HG03565 (cell line): Measurements from ENCODE around the gene AKAP13.
"Not testable (repeated sequence)": the region's sequence is repeated elsewhere in the genome, so short reads cannot be mapped to it uniquely, and the experiment has no call there.

ENCODE experiments used
- ATAC-seq: cut with Tn5 transposase; IDR thresholded peaks from one replicate; pipeline ENCODE4 v1.9.1; 2021; ENCODE audit warnings: mild to moderate bottlenecking, moderate library complexity; ENCODE audit not compliant: unreplicated experiment

The AKAP13 gene

DNA sequence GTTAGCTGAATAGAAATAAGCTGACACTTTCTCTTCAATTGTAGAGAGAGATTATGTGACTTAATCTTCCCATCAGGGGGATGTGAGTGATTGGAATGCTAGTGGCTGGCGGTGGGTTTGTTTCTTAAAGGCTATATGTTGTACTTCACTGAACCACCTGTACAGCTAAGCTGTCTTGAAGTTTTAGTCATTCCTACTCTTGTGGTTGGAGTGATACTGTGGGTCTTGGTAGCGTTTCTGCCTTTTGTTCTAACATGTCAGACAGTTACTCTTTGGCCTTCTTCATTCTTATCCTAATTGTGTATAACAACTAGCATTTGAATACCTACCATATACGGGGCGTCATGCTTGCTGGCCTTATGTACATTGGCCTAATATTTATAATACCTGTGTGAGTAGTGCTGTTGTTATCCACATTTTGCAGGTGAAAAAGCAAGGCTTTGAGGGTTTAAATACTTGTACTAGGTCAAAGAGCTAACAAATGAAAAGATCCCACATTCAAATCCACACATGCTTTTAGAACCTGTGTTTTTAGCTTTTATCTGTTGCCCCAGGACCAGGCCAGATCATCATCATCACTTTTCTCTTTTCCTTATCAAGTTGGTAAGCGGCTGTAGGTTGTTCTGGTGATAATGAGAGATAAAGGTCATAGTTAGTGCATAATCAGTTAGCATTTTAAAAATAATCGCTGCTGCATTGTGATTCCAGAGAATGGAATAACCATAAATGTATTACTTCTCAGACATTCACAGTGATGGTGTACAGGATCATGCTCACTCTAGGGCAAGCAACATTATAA lies 50.2 kb downstream of the AKAP13 start:
- peak; percentile 99 for ATAC-seq

DNA sequence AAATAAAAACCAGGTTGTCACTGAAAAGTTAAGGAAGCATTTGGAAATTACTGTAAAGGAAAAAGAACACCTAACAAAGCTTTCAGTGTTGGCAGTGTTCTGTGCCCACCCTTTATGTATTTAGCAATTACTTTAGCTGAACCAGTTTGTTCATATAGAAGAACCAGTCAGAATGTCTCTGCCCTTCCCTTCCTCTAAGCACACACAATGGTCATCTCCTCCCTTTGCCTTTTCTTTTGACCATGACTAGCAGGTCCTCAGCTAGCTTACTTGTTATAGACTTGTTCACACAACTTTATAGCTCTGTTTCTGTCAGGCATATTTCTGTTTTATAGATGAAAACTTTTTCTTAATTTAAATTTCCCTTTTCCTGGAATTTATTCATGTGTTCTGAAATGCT lies 59.6 kb downstream of the AKAP13 start:
- ATAC-seq = no peak

DNA sequence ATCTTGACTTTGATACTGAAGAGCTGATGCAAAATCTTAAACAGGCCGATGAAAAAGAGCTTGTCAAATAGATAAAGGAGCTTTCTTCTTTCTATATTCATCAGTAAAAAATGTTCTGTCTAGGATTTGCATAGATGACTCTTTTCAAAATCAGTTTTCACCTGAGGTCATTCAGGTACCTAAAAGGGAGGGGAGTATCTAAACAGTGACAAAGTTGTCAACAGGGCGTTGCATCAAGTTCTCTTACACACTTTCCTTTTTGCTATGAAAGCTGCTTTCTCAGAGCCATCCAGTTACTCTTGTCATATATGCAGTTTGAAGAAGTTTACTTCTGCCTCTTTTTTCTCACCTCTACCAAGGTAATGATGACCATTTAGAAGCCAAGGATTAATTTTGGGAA lies 60.0 kb downstream of the AKAP13 start:
- no peak for ATAC-seq

GRCh38 chr15:85441854-85442253 lies 61.5 kb downstream of the AKAP13 start:
- not testable (repeated sequence) for ATAC-seq

DNA sequence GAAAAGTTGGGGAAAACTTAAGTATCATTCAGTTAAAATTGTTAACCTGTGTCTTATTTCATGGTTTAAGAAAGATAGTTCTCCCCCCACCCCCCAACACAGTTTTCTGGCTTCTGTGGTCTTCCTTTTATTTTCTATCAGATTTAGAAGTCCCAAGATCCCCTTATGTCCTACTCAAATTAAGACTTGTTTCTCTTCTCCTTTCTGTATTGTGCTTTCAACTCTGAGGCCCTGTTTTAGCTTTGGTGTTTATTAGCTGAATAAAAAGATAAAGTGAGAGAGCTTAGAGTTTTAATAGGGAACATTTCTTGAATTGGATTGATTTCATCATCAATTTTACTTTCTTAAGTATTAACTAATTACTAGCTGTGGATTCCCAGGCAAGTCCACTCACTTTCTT lies 62.6 kb downstream of the AKAP13 start:
- ATAC-seq = peak; percentile 35

DNA sequence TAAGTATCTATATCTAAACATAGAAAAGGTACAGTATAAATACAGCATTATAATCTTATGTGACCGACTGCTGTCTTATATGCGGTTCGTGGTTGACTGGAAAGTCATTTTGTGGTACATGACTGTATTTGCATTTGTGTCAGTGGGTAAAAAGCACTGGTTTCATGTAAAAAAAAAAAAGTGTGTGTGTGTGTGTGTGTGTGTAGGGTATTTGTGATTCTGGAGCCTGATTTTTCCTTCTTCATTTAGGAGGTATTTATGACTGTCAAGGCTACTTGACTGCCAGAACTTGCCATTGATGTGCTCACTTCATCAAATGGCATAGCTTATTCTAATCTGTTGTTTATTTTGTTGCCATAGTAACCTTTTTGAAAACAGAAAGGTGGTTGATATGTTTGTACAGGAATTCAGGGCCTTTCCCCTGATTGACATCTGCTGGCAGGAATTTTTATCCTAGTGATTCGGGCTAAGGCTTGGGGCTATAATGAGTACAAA lies 63.2 kb downstream of the AKAP13 start:
- peak; percentile 68 for ATAC-seq

DNA sequence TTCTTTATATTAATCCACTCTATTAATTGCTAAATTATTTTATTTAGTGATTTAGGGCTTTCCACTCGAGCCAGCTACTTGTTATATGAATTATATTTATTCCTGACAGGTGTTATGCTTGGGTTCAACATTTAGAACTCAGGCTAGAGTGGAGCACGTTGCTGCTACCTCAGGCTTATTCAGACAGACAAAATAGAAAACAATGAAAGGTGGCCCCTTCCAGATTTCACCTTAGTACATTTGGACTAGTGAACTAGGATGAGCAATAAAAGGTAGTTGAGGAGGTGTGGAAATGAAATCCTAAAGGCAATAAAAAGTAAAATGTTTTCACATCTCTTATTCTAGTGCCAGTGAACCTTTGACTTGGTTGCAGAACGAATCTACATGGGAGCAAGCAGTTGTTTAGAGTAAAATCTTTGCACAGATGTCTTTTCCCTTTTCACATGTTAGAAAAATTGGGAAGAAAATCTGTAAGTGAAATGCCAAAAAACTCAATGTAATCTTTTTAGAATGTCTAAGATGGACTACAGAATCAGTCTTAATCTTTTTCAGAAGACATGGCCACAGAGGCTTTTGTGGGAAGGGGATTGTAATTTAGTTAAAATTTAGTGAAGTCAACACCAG lies 63.8 kb downstream of the AKAP13 start:
- ATAC-seq = no peak

DNA sequence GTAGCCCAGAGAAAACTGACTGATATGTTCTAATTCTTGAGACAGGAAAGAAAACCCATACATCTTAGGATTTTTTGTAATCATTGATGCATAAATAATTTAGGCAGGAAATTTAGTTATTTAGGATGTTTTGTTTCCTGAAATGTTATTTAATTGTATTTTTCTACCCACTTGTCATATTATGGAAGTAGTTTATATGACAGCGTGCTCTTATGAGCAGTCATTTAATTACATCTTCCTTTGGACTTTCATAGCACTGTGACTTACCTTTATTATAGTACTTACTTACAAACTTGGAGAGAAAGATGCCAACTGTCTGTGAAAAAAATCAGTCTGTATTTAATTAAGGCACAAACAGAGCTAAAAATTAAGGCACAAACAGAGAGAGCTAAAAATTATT lies 65.0 kb downstream of the AKAP13 start:
- no peak for ATAC-seq

DNA sequence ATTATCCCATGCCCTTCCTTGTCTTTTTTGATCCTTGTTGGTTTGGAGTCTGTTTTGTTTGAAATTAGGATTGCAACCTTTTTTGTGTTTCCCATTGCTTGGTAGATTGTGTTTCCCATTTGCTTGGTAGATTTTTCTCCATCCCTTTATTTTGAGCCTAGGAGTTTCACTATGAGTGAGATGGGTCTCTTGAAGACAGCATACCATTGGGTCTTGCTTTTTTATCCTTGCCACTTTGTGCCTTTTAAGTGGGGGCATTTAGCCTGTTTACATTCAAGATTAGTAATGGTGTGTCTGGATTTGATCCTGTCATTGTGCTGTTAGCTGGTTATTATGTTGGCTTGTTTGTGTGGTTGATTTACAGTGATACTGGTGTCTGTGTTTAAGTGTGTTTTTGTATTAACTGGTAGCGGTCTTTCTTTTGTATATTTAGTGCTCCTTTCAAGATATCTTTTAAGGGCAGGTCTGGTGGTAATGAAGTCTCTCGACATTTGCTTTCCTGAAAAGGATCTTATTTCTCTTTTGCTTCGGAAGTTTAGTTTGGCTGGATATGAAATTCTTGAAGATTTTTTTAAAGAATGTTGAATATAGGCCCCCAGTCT lies 70.8 kb downstream of the AKAP13 start:
- no peak for ATAC-seq

- no peak for ATAC-seq
Measured at GRCh38 chr15:85452436-85452835, 72.0 kb downstream of the AKAP13 start.

- ATAC-seq = no peak
Measured at GRCh38 chr15:85453144-85453872, 72.9 kb downstream of the AKAP13 start.

DNA sequence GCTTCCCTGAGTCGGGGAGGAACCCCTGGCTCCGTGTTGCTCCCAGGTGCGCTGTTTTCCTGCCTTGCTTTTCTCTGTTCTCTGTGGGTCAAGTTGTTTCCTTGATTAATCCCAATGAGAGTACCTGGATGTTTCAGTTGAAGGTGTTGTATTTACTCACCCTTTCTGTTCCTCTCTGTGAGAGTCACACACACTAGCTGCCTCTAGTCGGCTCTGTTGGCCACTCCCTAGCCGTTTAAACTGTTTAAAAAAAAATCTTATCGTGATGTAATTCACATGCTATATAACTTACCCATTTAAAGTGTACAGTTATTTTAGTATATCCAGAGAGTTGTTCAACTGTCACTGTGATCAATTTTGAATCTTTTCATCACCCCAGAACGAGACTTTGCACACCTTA lies 74.0 kb downstream of the AKAP13 start:
- ATAC-seq = no peak

DNA sequence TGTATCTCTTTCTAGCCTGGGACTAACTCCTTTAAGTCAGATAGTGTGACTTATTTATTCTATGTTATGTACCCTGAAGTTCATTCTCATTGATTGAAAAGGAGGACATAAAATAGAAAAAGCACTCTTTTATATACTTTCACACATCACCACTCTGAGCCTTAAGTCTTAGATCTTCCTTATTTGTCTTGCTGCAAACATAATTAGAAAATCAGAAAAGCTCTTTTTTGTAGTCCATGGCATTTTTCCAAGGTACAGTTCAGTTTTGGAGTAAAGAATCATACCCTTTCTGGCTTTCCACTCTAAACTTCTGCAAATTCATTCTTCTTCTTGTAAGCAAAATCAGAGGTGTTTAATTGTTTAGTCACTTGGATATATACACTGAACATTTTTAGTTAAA lies 75.5 kb downstream of the AKAP13 start:
- no peak for ATAC-seq

DNA sequence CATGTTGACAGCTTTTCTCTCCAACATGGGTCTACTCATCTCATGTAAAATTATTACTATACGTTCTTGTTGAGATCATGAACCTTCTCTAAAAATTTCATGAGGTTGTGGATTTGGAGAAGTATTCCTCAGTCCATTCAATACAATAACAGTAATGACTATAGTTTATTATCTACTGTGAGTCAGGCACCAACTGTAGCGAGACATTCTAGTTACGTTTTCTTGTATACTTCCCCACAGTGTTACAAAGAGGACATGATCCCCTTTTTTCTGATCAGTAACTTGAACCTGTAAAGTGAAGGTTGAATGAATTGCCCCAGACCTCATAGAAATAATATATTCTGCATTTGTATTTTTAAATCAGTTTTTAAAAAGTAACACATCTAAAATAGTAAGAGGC lies 76.4 kb downstream of the AKAP13 start:
- no peak for ATAC-seq

DNA sequence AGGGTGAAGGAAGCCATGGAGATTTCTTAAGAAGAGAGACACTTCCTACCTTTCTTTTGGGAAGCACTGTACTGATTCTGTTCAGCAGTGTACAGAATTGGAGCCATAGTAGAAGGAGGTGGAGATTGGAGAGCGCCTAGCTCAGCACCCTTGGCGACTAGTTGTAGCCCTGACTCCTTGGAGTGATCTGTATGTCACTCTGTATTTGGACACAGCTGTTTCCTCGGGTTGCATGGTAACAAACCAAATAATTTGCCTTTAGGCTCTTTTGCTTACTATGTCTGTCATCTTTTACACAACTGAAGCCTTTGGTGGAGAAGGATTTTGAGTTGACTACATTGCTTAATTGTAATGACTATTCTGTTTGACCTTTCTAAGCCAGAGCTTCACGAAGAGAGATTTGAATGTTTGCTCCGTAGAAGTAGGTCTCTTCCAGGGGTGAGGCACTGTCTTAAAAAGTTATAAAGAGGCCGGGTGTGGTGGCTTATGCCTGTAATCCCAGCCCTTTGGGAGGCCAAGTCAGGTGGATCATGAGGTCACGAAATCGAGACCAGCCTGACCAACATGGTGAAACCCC lies 77.1 kb downstream of the AKAP13 start:
- ATAC-seq = peak; percentile 73

DNA sequence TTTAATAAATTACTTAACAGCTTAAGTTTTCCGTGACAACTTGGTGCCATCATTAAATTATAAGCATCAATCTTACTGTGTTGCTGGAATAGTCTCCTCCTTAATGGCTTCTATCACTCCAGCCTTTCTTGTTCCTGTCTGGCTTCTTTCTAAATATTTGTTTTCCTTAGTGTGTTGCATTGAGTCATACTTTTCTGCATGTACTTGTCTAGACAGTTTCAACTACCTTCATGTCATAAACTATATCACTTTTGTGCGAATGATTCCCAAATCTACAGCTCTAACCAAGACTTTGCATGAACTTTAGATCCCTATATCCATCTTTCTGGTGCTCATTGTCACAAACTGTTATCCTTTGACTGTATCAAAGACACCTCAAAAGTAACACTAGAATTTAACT lies 78.4 kb downstream of the AKAP13 start:
- ATAC-seq = no peak

DNA sequence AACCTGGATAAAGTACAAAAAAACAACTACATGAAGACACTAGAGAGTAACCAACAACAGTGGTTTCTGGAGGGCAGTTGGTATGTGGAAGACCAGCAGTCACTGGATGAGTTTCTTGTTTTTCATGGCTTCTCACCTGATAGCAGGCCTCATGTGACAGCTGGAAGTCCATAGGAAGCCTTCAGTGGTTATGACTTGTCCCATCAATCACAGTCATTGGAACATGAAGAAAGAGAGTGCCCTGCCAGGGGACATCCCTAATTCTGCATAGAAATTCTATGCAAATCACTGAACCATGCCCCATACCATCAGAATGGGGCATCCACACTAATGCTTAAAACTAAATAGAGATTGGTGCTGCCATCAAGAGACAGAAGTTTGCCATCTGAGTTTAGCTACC lies 81.6 kb downstream of the AKAP13 start:
- ATAC-seq = no peak

- no peak for ATAC-seq
Measured at GRCh38 chr15:85463276-85463892, 83.0 kb downstream of the AKAP13 start.

- ATAC-seq = no peak
Measured at GRCh38 chr15:85463976-85464375, 83.6 kb downstream of the AKAP13 start.

DNA sequence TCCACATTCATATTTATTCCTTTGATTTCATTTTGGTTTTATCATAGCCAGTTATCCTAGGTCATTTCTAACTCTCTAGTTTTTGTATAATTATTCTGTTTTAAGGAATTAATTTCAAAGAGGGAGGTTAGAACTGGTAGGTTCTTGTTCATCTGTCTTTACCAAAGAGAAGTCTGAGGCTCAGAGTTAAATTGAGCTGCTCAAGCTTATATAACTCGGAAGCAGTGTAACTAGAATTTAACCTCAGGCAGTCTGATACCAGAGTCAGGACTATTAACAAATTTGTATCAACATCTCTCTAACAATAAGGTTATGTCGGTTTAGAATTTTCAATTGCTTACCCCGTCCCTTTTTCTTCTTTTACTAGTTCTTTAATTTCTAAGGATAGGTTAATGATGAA lies 84.1 kb downstream of the AKAP13 start:
- no peak for ATAC-seq
